ENCODE results near the gene FARP1. TPM values are rescaled to one million over a fixed set of nuclear protein-coding genes. Genes with fewer than 3 reads are reported as not detected.
A peak's percentile ranks its signal among the peaks of the same experiment; 100 is the strongest.

The FARP1 gene
- total and polyA plus RNA-seq, 2 of the 13 experiments (the other 11 are each of a cell fraction or from before 2014, with no cell fraction given), result 70.6 to 126 TPM

- no peak for TF ChIP-seq ZFP90 (CRISPR knock-in tag; IDR thresholded peaks at IDR 0.05; ENCODE audit: borderline replicate concordance)
- TF ChIP-seq PCBP1 (IDR thresholded peaks at IDR 0.05; ENCODE audit: borderline replicate concordance, low read depth, low read length), result no peak
- TF ChIP-seq ZNF777 (CRISPR knock-in tag; IDR thresholded peaks at IDR 0.05), result no peak
- peak; percentile 13; the same call in 1 of the 2 replicates for TF ChIP-seq ZNF362 (CRISPR knock-in tag; IDR thresholded peaks at IDR 0.05; ENCODE audit: borderline replicate concordance)
- peak; percentile 44; the same call in 1 of the 2 replicates for TF ChIP-seq ELF4 (CRISPR knock-in tag; IDR thresholded peaks at IDR 0.05; ENCODE audit: borderline replicate concordance)
- TF ChIP-seq KDM5A (IDR thresholded peaks at IDR 0.05; ENCODE audit: borderline replicate concordance, low read length), result 0 out of 2 replicates have a peak, but pooled peaks have one; percentile 12
- TF ChIP-seq ZNF331 (CRISPR knock-in tag; IDR thresholded peaks at IDR 0.05), result peak; percentile 47; the same call in 1 of the 2 replicates
- peak; percentile 86 for TF ChIP-seq PATZ1 (CRISPR knock-in tag; IDR thresholded peaks at IDR 0.05)
- TF ChIP-seq NCOA2 (CRISPR knock-in tag; IDR thresholded peaks at IDR 0.05), result peak; percentile 81
- peak; percentile 21; the same call in 1 of the 2 replicates for TF ChIP-seq SOX13 (IDR thresholded peaks at IDR 0.05)
- TF ChIP-seq SOX13 (CRISPR knock-in tag; conservative IDR thresholded peaks at IDR 0.05 in 1 of 2, IDR thresholded peaks at IDR 0.05 in 1 of 2), result peak in 1 of 2 experiments; percentile 71; a peak in 2 of 4 replicates
- peak; percentile 20; the same call in 1 of the 2 replicates for TF ChIP-seq GATA4 (IDR thresholded peaks at IDR 0.05; ENCODE audit: borderline replicate concordance, low read depth)
- TF ChIP-seq, protein P1, sequence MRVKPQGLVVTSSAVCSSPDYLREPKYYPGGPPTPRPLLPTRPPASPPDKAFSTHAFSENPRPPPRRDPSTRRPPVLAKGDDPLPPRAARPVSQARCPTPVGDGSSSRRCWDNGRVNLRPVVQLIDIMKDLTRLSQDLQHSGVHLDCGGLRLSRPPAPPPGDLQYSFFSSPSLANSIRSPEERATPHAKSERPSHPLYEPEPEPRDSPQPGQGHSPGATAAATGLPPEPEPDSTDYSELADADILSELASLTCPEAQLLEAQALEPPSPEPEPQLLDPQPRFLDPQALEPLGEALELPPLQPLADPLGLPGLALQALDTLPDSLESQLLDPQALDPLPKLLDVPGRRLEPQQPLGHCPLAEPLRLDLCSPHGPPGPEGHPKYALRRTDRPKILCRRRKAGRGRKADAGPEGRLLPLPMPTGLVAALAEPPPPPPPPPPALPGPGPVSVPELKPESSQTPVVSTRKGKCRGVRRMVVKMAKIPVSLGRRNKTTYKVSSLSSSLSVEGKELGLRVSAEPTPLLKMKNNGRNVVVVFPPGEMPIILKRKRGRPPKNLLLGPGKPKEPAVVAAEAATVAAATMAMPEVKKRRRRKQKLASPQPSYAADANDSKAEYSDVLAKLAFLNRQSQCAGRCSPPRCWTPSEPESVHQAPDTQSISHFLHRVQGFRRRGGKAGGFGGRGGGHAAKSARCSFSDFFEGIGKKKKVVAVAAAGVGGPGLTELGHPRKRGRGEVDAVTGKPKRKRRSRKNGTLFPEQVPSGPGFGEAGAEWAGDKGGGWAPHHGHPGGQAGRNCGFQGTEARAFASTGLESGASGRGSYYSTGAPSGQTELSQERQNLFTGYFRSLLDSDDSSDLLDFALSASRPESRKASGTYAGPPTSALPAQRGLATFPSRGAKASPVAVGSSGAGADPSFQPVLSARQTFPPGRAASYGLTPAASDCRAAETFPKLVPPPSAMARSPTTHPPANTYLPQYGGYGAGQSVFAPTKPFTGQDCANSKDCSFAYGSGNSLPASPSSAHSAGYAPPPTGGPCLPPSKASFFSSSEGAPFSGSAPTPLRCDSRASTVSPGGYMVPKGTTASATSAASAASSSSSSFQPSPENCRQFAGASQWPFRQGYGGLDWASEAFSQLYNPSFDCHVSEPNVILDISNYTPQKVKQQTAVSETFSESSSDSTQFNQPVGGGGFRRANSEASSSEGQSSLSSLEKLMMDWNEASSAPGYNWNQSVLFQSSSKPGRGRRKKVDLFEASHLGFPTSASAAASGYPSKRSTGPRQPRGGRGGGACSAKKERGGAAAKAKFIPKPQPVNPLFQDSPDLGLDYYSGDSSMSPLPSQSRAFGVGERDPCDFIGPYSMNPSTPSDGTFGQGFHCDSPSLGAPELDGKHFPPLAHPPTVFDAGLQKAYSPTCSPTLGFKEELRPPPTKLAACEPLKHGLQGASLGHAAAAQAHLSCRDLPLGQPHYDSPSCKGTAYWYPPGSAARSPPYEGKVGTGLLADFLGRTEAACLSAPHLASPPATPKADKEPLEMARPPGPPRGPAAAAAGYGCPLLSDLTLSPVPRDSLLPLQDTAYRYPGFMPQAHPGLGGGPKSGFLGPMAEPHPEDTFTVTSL (CRISPR knock-in tag; IDR thresholded peaks at IDR 0.05; ENCODE audit: borderline replicate concordance), result 0 out of 2 replicates have a peak, but pooled peaks have one; percentile 51
- peak; percentile 59 for TF ChIP-seq FOXA3 (CRISPR knock-in tag; IDR thresholded peaks at IDR 0.05)
- peak; percentile 64; the same call in 1 of the 2 replicates for TF ChIP-seq PITX1 (CRISPR knock-in tag; IDR thresholded peaks at IDR 0.05)
- peak; percentile 63 for TF ChIP-seq SAP130 (CRISPR knock-in tag; IDR thresholded peaks at IDR 0.05; ENCODE audit: low read depth)
- no peak for TF ChIP-seq ZBTB7A (CRISPR knock-in tag; IDR thresholded peaks at IDR 0.05)
- peak; percentile 99 for TF ChIP-seq PPARG (CRISPR knock-in tag; conservative IDR thresholded peaks at IDR 0.05)
- no peak for TF ChIP-seq IKZF4 (CRISPR knock-in tag; IDR thresholded peaks at IDR 0.05; ENCODE audit: borderline replicate concordance, low read depth, not compliant biosample characterization)
- TF ChIP-seq HMG20A (CRISPR knock-in tag; IDR thresholded peaks at IDR 0.05; ENCODE audit: borderline replicate concordance), result 0 out of 2 replicates have a peak, but pooled peaks have one; percentile 31
Measured at GRCh38 chr13:98269386-98269785, 126.5 kb downstream of the FARP1 start (continued).

All from HepG2 (cell line).